ENCODE data around the gene THRAP3. TPM values are rescaled to one million over a fixed set of nuclear protein-coding genes. Genes with fewer than 3 reads are reported as not detected.

THRAP3 gene
- total RNA-seq, 2 donors from 2014 or later, result 145 to 165 TPM

GRCh38 chr1:36354486-36354885, 130.2 kb downstream of the THRAP3 start:
- Histone ChIP-seq H3K4me1 (ENCODE audit: control insufficient read depth, insufficient read depth, low read length) (no peaks in the 10 kb centered on the region), H3K27ac (ENCODE audit: low read depth, low read length) (no peak overlapping the region), H3K36me3 (ENCODE audit: control insufficient read depth, insufficient read depth, low read length) (peaks cover 71% of the 10 kb centered on the region), H3K4me3 (ENCODE audit: low read length) (no peak overlapping the region), H3K9me3 (ENCODE audit: control insufficient read depth, low read length) (no peaks in the 10 kb centered on the region), H3K9ac (ENCODE audit: extremely low read depth, low read length, poor library complexity, severe bottlenecking) (no peak overlapping the region), H3K27me3 (ENCODE audit: control insufficient read depth, insufficient read depth, low read length, poor library complexity, severe bottlenecking) (no peaks in the 10 kb centered on the region)
- no peak overlapping the region for H3K27ac Mint-ChIP-seq
- 96 to 97% methylated on average over 10 to 11 of the region's 11 CpGs for WGBS, 2 experiments (ENCODE audit: insufficient coverage in 1 of 2, insufficient read length in 1 of 2)
- H3K36me3 Mint-ChIP-seq (ENCODE audit: low read depth), result peaks cover 64% of the 10 kb centered on the region
- H3K4me3 Mint-ChIP-seq, result no peak overlapping the region
- no peaks in the 10 kb centered on the region for H3K9me3 Mint-ChIP-seq
- TF ChIP-seq, protein P1, sequence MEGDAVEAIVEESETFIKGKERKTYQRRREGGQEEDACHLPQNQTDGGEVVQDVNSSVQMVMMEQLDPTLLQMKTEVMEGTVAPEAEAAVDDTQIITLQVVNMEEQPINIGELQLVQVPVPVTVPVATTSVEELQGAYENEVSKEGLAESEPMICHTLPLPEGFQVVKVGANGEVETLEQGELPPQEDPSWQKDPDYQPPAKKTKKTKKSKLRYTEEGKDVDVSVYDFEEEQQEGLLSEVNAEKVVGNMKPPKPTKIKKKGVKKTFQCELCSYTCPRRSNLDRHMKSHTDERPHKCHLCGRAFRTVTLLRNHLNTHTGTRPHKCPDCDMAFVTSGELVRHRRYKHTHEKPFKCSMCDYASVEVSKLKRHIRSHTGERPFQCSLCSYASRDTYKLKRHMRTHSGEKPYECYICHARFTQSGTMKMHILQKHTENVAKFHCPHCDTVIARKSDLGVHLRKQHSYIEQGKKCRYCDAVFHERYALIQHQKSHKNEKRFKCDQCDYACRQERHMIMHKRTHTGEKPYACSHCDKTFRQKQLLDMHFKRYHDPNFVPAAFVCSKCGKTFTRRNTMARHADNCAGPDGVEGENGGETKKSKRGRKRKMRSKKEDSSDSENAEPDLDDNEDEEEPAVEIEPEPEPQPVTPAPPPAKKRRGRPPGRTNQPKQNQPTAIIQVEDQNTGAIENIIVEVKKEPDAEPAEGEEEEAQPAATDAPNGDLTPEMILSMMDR (conservative IDR thresholded peaks at IDR 0.05), result no peak
- H3K27me3 Mint-ChIP-seq (ENCODE audit: insufficient read depth), result no peaks in the 10 kb centered on the region
- no peak for DNase-seq
- peaks cover 6% of the 10 kb centered on the region for H3K4me1 Mint-ChIP-seq

Other genes with a start within 250 kb of the THRAP3 start
- gene TEKT2, start 140.3 kb upstream of the THRAP3 start, total RNA-seq, result 1 to 10 TPM; 5.6 to 9.5 TPM
- 10 to 100 TPM; 22.1 to 25.3 TPM for gene ADPRS, start 135.6 kb upstream of the THRAP3 start, total RNA-seq
- under 1 TPM; 0.18 to 0.40 TPM for gene COL8A2, start 99.2 kb upstream of the THRAP3 start, total RNA-seq
- gene TRAPPC3, start 75.0 kb upstream of the THRAP3 start, total RNA-seq, result 10 to 100 TPM; 61.5 to 79.9 TPM
- gene MAP7D1, start 68.3 kb upstream of the THRAP3 start, total RNA-seq, result 100 to 1,000 TPM; 119 to 120 TPM
- 10 to 100 TPM; 14.7 to 15.5 TPM for gene SH3D21, start 81.9 kb downstream of the THRAP3 start, total RNA-seq
- gene EVA1B, start 99.2 kb downstream of the THRAP3 start, total RNA-seq, result 10 to 100 TPM; 14.1 to 16.3 TPM
- gene STK40, start 161.5 kb downstream of the THRAP3 start, total RNA-seq, result 10 to 100 TPM; 19.4 to 32.4 TPM
- gene LSM10, start 173.5 kb downstream of the THRAP3 start, total RNA-seq, result 10 to 100 TPM; 37.5 to 45.6 TPM
- 10 to 100 TPM in 1 of 2 donors, 1 to 10 TPM in 1; 9.6 to 10.5 TPM for gene OSCP1, start 226.0 kb downstream of the THRAP3 start, total RNA-seq
- 100 to 1,000 TPM; 107 to 111 TPM for gene MRPS15, start 239.9 kb downstream of the THRAP3 start, total RNA-seq